NOMO-1 treated with DMSO at 0.1 percent for 48 hours (cell line): ENCODE results near the gene IZUMO1.
A peak's percentile ranks its signal among the peaks of the same experiment; 100 is the strongest.
"Not testable (repeated sequence)": the region's sequence is repeated elsewhere in the genome, so short reads cannot be mapped to it uniquely, and the experiment has no call there.

ENCODE experiments used
- DNase-seq: peaks from one replicate; lab custom pipeline; 2025; ENCODE audit not compliant: unreplicated experiment; lab: John Stamatoyannopoulos, UW

IZUMO1 gene

DNA sequence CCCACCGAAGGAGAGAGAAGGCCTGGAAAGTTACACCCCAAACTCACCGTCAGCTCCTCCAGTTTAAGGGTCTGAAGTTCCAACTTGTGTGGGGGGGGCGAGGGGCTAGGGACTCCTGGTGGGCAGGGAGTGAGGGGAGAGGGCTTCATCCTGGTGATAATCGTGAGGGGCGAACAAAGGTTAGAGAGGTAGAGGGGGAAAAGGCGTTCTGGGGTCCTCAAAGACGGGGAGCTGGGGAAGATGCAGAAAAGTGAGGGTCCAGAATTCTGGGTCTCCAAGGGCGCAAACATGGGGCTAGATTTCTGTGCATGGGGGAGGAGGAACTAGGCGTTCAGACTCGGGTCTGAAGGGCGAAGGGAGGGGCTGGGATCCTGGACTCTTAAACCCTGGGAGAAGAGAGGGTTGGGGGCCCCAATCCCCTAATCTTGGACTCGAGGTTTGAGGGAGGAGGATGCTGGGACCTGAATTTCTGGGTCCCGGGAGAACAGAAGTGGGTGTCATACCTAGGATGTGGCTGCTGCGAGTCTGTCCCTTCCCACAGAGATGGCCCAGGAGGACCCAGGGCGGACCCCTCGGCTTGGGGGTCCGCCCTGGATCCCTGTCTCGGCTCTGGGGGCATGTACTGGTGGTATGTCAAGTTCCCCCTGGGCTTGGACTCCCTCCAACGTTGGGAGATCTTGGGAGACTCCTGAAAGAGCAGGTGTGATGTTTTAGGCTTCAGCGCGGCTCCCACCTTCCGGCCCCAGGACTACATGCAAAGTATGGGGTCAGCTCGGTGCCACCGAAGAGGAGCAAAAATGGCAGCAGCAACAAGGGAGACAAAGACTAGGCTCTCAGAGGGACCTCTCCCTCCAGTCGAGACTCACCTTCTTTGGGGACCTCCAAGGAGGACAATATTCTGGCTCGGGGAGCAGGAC lies 31.7 kb downstream of the IZUMO1 start:
- no peak for DNase-seq

GRCh38 chr19:48713864-48714755 lies 32.6 kb downstream of the IZUMO1 start:
- DNase-seq = peak; percentile 100

DNA sequence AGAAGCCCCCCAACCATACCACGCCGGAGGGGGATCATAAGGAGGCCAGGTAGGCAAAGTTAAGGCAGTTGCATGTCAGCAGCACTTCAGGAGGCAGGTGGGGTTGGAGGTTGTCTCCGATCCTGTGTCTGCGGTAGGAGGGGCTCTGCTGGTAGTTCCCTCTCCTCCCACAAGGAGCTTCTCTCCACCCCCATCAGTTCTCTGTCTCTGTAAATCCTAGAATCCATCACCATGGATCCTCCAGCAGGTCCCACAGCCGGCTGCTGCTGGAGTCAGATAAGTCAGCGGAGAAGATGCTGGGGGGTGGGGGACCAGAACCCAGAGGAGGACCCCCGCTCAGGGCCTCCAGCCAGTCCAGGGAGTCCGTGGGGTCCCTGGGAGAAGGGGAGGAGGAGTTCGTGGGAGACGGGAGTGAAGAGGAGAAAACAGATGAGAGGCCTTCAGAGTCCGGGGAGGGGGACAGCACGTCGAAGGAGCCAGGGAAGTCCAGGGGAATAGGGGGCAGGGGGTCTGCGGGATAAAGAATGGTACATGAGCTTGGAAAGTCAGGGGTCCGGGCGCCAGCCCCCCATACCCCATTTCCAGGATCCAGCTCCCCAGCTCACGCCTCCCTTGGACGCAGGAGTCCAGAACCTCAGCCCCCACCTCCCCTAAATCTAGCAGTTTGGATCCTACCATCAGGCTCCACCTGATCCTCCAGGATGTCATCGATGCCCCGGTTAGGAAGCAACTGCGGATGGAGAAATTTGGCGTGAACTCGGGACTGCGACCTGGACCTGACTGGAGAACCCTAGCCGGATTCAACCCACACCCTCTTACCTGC lies 33.5 kb downstream of the IZUMO1 start:
- DNase-seq = peak; percentile 3

- DNase-seq = no peak
Measured at GRCh38 chr19:48711106-48711662, 35.5 kb downstream of the IZUMO1 start.

GRCh38 chr19:48708471-48708870 lies 38.2 kb downstream of the IZUMO1 start:
- no peak for DNase-seq

DNA sequence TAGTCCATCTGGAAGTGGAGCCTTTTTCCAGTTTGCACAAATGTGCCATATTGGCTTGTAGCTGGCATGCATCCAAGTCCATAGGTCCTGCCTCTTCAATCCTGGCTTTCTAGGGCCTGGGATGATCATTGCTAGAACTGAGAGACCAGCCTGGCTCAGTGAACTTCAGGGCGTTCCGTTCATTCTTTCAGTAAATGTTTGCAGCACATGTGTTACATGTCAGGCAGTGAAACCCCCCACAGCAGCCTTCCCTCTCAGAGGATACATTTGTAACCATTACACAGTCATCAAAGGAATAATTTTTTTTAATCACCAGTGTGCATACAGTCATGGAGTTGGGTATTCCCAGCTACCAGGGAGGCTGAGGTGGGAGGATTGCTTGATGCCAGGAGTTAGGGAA lies 41.3 kb downstream of the IZUMO1 start:
- no peak for DNase-seq

DNA sequence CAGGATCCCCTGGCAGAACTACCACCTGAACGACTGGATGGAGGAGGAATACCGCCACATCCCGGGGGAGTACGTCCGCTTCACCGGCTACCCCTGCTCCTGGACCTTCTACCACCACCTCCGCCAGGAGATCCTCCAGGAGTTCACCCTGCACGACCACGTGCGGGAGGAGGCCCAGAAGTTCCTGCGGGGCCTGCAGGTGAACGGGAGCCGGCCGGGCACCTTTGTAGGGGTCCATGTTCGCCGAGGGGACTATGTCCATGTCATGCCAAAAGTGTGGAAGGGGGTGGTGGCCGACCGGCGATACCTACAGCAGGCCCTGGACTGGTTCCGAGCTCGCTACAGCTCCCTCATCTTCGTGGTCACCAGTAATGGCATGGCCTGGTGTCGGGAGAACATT lies 43.4 kb downstream of the IZUMO1 start:
- DNase-seq = no peak

- no peak for DNase-seq
Measured at GRCh38 chr19:48702701-48703100, 44.0 kb downstream of the IZUMO1 start.

- DNase-seq = no peak
Measured at GRCh38 chr19:48698046-48698445, 48.7 kb downstream of the IZUMO1 start.

DNA sequence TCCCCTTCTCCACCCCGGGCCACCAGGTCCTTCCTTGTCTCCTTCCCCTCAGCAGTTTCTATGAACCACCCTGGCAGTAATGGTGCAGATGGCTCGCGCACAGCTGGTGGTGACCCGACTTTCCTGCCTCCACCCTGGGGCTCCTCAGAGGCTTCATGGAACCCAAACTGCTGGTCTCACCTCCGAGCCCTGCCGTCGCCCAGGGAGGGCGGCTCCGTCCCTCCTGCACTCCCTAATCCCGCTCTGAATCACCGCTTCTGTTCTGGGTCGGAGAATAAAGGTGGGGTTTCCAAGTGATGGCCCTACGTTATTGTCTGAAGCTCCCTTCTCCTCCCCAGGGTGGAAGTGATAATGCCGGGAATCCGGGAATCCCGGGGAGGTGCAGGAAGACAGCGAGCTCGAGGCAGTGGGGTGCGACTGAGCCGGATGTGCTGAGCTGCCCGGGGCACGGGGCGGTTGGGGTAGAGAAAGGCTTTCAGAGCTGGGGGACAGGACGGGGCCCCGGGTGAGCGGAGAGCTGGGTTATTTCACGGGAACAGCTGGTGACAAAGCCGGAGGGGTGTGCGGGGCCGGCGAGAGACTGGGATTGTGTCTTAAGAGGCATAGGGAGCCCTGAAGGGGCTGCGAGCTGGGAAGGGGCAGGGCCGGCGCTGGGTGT lies 50.2 kb downstream of the IZUMO1 start:
- DNase-seq = no peak

GRCh38 chr19:48695743-48696352 lies 50.9 kb downstream of the IZUMO1 start, which contains the start of gene FUT2:
Gene FUT2, plus strand, starts transcription at chr19:48695971. Its CDS starts 6,986 bp downstream, at chr19:48702957.
- DNase-seq = no peak

DNA sequence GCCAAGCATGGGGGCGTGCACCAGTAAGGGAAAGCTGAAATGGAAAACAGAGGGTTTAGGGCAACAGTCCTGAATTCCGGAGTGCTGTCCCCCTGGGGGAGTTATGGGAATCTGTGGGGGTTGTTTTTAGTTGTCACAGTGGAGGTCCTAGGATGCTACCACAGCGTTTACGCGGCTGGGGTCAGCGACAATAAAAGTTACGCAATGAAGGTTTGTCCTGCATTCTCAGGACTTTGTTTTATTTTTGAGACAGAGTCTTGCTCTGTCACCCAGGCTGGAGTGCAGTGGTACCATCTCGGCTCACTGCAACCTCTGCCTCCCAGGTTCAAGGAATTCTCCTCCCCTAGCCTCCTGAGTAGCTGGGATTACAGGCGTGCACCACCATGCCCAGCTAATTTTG lies 53.1 kb downstream of the IZUMO1 start:
- DNase-seq = not testable (repeated sequence)
